NAMALWA (cell line): ENCODE measurements around the gene KCNA3.

Experiments used
- DNase-seq: peaks from one replicate; pipeline ENCODE4 v3.0.0-alpha.2; 2015; ENCODE audit warnings: low spot score

Gene KCNA3

GRCh38 chr1:110638058-110638457 lies 36.7 kb downstream of the KCNA3 start:
- no peak for DNase-seq

- no peak for DNase-seq
Measured at GRCh38 chr1:110637475-110637874, 37.3 kb downstream of the KCNA3 start.

GRCh38 chr1:110636149-110636935 lies 38.4 kb downstream of the KCNA3 start:
- DNase-seq, result no peak

GRCh38 chr1:110635434-110635833 lies 39.3 kb downstream of the KCNA3 start:
- DNase-seq, result no peak

GRCh38 chr1:110634455-110635311 lies 40.1 kb downstream of the KCNA3 start:
- DNase-seq, result peak; percentile 15

- DNase-seq, result no peak
Measured at GRCh38 chr1:110634086-110634454, 40.7 kb downstream of the KCNA3 start.

- DNase-seq, result no peak
Measured at GRCh38 chr1:110633646-110634030, 41.1 kb downstream of the KCNA3 start.

GRCh38 chr1:110631836-110632620 lies 42.7 kb downstream of the KCNA3 start:
- no peak for DNase-seq

- DNase-seq, result peak; percentile 89
Measured at GRCh38 chr1:110630839-110631663, 43.7 kb downstream of the KCNA3 start.

- no peak for DNase-seq
Measured at GRCh38 chr1:110628323-110629105, 46.2 kb downstream of the KCNA3 start.

- DNase-seq, result no peak
Measured at GRCh38 chr1:110627764-110628163, 47.0 kb downstream of the KCNA3 start.

- no peak for DNase-seq
Measured at GRCh38 chr1:110626889-110627288, 47.9 kb downstream of the KCNA3 start.
